ENCODE results near the gene FAM83E. TPM values are rescaled to one million over a fixed set of nuclear protein-coding genes. Genes with fewer than 3 reads are reported as not detected.
A peak's percentile ranks its signal among the peaks of the same experiment; 100 is the strongest.

The FAM83E gene
- total RNA-seq, 1 experiment from 2014 or later: 8.8 TPM

- peaks cover 23% of the 10 kb centered on the region for H3K27me3 Mint-ChIP-seq (ENCODE audit: low read depth)
- no peak overlapping the region for H3K27ac Mint-ChIP-seq
- POLR2A ChIA-PET: no interaction called here
- H3K4me3 Mint-ChIP-seq: no peak overlapping the region
- DNase-seq (ENCODE audit: low spot score) (peak; percentile 88), ATAC-seq (peak; percentile 82)
- peaks cover 6% of the 10 kb centered on the region for H3K36me3 Mint-ChIP-seq
- H3K4me1 Mint-ChIP-seq: peaks cover 8% of the 10 kb centered on the region
- peak; percentile 80 for TF ChIP-seq NFYB (CRISPR knock-in tag; conservative IDR thresholded peaks at IDR 0.05; ENCODE audit: low read depth)
- TF ChIP-seq PRDM15 (CRISPR knock-in tag; IDR thresholded peaks at IDR 0.05): peak; percentile 38; the same call in 1 of the 2 replicates
- TF ChIP-seq MAX (CRISPR knock-in tag; IDR thresholded peaks at IDR 0.05): peak; percentile 81
- peak; percentile 68; the same call in 1 of the 2 replicates for TF ChIP-seq FOXP1 (CRISPR knock-in tag; IDR thresholded peaks at IDR 0.05; ENCODE audit: borderline replicate concordance)
- TF ChIP-seq TCF7 (CRISPR knock-in tag; IDR thresholded peaks at IDR 0.05; ENCODE audit: low read depth): 0 out of 2 replicates have a peak, but pooled peaks have one; percentile 46
- no peak for TF ChIP-seq ATF6 (CRISPR knock-in tag; IDR thresholded peaks at IDR 0.05)
- no peak for TF ChIP-seq MLX (CRISPR knock-in tag; IDR thresholded peaks at IDR 0.05)
- CTCF ChIA-PET: interaction anchor here (0.5 to 0.8 kb wide), 2 partner anchors 13 to 15 kb away, joined by 3 read pairs; no protein-coding TSS in a partner anchor
- peaks cover 6% of the 10 kb centered on the region for H3K9me3 Mint-ChIP-seq
Measured at GRCh38 chr19:48660852-48661710, 46.2 kb upstream of the FAM83E start.

GRCh38 chr19:48659768-48660167, 44.9 kb upstream of the FAM83E start:
- DNase-seq (ENCODE audit: low spot score) (no peak), ATAC-seq (no peak)
- ChIA-PET CTCF (no interaction called here), POLR2A (no interaction called here)
- Mint-ChIP-seq H3K27ac (no peak overlapping the region), H3K4me1 (peaks cover 9% of the 10 kb centered on the region), H3K4me3 (no peak overlapping the region), H3K27me3 (ENCODE audit: low read depth) (peaks cover 23% of the 10 kb centered on the region), H3K36me3 (peaks cover 6% of the 10 kb centered on the region), H3K9me3 (peaks cover 6% of the 10 kb centered on the region)
- TF ChIP-seq ZNF416 (CRISPR knock-in tag; IDR thresholded peaks at IDR 0.05): no peak
- TF ChIP-seq ARID4B (CRISPR knock-in tag; IDR thresholded peaks at IDR 0.05; ENCODE audit: borderline replicate concordance): no peak
- TF ChIP-seq CREB1 (CRISPR knock-in tag; IDR thresholded peaks at IDR 0.05): no peak
- no peak for TF ChIP-seq ZNF121 (CRISPR knock-in tag; IDR thresholded peaks at IDR 0.05)
- TF ChIP-seq ZNF512 (CRISPR knock-in tag; IDR thresholded peaks at IDR 0.05; ENCODE audit: borderline replicate concordance): no peak
- TF ChIP-seq ERG (CRISPR knock-in tag; IDR thresholded peaks at IDR 0.05): no peak
- TF ChIP-seq NR3C1 (CRISPR knock-in tag; conservative IDR thresholded peaks at IDR 0.05; ENCODE audit: low read depth): no peak
